DMS79 (cell line): Measurements from ENCODE around the gene MAPK8IP1.
"Not testable (repeated sequence)": the region's sequence is repeated elsewhere in the genome, so short reads cannot be mapped to it uniquely, and the experiment has no call there.

ENCODE experiments used
- DNase-seq: peaks from one replicate; lab custom pipeline; 2025; lab: John Stamatoyannopoulos, UW

Gene MAPK8IP1

DNA sequence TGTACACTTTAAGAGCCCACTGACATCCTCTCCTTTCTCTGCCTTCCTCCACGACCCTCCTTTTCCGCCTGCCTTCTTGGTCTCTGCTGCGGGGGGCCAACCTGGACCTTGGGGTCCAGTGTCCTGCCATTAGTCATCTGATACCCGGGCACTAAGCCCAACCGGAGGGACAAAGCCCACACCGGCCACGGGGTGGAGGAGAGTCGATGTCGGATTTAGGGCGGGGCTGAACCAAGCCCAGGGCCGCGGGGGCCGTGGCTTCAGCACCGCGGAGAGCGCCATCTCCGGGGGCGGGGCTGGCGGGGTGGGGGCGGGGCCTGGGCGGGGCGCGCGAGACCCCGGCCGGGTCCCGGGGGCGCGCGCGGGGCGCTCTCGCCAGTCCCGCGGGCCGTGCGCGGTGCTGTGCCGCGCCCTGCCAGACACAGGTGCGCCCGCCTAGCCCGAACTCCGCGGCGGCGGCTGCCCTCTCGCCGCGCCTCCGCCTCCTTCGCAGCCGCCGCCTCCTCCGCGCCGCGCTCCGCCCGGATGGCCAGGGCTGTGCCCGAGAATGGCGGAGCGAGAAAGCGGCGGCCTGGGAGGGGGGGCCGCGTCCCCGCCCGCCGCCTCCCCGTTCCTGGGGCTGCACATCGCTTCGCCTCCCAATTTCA, at the start of gene MAPK8IP1:
Gene MAPK8IP1, plus strand, starts transcription at position 378 of the 647 bp plus-strand sequence. Its CDS starts 170 bp downstream, at position 548.
- DNase-seq = peak; percentile 45

DNA sequence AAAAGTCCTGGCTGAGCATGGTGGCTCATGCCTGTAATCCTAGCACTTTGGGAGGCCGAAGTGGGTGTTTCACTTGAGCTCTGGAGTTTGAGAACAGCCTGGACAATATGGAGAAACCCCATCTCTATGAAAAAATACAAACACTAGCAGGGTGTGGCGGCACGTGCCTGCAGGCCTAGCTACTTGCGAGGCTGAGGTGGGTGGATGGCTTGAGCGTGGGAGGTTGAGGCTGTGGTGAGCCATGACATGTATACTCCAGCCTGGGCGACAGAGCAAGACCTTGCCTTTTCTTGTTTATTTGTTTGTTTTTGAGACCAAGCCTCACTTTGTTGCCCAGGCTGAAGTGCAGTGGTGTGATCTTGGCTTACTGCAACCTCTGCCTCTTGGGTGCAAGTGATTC, 46.2 kb upstream of the MAPK8IP1 start:
- DNase-seq = no peak

DNA sequence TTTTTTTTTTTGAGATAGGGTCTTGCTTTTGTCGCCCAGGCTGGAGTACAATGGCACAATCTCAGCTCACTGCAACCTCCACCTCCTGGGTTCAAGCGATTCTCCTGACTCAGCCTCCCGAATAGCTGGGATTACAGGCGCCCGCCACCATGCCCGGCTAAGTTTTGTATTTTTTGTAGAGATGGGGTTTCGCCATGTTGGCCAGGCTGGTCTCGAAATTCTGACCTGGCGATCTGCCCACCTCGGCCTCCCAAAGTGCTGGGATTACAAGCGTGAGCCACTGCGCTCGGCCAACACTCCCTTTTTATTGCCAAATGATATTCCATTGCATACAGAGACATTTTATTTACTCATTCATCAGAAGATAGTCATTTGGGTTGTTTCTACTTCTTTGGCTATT, 45.2 kb upstream of the MAPK8IP1 start:
- DNase-seq = not testable (repeated sequence)

DNA sequence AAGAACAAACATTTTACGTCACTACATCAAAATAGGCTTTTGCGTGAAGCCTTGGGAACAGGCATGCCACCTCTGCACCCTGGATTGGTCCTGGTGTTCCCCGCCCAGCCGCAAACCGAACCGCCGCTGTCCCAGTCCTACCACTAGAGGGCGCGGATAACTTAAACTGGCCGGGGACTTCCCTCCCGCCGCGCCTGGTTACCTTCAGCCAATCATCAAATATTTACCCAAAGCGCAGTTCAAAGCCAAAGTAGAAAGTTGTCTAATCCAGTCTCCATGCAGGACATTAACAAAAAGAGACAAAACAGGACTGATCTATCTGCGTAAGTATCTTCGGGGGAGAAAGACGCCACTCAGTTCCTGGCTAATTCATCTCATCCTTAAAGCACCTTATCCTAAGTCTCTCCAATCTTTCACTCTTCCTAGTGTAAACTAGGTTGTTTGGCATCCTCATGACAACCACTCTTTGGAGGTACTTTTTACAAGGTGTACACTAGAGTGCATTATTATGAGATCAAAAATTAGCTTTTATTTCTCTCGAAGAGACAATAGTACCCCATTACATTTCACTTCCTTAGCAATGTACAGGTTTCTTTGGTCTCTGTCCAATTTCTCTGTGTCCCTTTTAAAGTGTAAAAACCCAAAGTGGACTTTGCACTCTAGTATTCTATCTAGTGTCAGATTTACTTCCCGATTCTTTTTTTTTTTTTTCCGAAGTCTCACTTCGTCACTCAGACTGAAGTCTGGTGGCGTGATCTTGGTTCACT, 42.1 kb upstream of the MAPK8IP1 start:
- peak; percentile 71 for DNase-seq

DNA sequence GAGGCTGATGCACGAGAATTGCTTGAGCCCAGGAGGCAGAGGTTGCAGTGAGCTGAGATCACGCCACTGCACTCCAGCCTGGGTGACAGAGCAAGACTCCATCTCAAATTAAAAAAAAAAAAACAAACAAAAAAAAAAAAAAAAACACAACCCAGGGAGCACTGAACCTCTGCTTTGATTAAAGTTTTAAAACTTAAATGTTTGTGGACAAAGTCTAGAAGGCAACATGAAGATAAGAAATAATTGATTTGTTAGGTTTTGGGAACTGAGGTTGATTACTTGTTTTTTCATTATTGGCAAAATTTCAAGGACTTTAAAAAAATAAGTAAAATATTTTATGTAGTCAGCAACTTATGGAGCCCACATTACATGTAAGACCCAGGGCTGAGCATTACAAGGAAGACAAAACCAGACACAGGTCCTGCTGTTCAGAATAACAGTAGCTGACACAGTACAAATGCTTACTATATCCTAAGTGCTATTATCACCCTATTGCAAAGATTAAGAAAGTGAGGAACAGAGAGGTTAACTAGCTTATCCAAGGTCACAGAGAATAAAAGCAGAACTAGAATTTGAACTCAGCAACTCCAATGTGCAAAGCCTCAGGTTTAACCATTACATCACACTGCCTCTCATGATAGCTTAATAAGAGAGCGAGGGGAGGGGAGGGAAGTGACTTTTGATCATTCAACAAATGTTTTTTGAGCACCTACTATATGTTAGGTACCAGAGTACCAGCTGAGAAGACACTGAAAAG, 40.5 kb upstream of the MAPK8IP1 start:
- no peak for DNase-seq

DNA sequence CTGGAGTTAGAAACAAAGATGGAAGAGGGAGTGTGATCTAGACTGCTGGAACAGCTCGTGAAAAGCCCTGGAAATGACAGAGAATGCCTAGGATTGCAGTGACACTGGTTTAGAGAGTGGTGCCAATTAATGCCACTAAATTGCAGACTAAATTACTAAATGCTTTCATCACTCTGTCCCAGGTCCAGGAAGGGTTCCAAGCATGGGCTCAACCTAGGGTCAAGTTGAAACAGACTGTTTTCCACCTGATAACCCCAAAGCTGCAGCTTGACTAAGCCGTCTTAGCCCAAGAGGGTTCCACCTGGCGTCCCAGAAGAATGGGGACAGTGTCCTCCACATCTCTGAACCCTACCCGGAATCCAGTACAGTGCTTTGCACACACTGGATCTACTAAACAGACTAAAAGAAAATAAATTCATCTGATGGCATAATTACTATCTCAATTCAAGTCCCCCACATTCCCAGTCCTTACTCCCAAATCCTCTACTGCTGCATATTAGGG, 39.2 kb upstream of the MAPK8IP1 start:
- no peak for DNase-seq

DNA sequence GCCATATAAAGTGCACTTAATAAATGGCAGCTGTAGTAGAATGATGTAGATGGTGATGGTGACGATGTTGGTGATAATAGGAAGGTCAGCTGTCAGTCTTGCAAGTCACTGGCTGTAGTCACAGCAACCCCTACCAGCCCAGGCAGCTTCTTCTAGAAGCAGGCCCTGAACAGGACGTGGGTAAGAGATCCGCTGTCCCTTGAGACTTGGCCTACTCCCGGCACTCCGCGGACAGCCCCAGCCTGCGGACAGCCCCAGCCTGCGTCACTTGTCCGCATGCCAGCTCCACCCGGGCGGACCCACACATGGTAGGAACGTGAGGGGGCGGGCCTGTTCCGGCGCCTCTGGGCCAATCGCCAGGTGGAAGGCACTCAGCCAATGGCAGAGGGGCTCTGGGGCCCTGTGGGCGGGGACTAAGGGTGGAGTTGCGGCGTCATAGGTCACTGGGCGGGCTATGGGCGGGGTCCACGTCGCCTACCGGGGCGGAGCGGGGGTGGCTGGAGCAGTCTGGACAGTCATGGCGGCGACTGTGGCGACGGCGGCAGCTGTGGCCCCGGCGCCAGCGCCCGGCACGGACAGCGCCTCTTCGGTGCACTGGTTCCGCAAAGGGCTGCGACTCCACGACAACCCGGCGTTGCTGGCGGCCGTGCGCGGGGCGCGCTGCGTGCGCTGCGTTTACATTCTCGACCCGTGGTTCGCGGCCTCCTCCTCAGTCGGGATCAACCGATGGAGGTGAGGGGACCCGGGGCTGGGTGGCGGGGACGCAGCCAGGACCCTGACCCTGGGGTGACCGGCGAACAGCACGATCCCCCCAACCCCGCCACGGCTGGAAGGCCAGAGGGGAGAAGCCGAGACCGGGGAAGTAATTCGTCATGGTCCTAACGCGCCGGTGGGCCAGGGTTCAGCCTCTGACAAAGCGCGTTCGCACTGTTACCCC, 38.2 kb upstream of the MAPK8IP1 start, which contains the start of gene CRY2:
Gene CRY2, plus strand, starts transcription at position 502 of the 937 bp plus-strand sequence. Its CDS starts 16 bp downstream, at position 518.
- peak; percentile 92 for DNase-seq

DNA sequence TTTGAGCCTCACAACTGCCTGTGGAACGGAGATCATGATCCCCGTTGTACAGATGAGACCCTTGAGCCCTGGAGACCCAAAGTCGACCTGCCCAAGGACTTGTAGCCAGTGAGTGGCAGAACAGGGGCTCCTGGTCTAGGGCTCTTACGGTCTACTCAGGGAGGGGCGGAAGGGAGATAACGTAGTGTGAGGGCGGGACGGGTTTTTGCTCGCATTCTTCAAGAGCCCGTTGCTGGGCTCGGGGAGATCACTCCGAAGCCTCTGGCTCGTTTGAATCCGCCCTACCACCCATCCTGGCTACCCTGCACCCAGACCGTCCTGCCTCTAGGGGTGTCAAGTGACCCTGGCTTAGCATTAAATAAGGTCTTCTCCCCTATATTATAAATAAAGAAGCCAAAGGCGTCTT, 37.5 kb upstream of the MAPK8IP1 start:
- peak; percentile 19 for DNase-seq

DNA sequence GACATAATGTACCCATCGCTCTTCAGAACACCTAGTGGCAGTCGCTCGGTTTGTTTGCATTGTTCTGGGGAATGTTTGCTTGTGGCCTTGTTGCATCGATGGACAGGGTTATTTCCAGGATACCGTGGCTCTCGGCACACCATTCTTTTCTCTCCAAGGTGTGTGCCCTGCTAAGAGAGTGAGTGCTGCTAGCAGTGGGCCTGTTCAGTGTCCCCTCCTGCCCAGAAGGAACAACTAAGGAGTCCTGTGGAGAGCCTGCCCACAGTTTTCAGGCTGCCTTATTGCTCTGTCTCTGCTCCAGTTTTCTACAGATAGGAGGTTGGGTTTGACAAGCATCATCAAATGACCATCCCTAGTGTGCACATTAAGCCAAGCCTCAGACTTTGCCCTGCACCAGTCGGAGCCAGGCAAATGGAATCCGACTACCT, 36.8 kb upstream of the MAPK8IP1 start:
- no peak for DNase-seq

DNA sequence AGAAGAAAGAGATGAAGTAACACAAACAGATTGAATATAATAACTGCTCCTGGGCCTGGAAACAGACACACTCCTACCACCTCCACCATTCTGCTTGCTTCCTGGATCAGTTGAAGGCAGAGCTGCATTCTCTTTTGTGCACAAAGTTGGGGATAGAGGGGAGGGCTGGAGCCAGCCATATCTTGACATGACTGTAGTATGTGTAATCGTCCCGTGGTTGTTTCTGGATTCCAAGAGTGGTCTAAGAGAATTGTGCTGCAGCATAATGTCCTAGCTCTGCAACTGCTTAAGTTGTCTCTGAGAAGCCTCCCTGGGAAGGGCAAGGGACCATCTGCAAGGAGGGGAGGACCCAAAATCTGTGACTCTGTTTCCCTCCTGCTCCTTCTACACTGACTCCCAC, 35.0 kb upstream of the MAPK8IP1 start:
- DNase-seq = no peak

DNA sequence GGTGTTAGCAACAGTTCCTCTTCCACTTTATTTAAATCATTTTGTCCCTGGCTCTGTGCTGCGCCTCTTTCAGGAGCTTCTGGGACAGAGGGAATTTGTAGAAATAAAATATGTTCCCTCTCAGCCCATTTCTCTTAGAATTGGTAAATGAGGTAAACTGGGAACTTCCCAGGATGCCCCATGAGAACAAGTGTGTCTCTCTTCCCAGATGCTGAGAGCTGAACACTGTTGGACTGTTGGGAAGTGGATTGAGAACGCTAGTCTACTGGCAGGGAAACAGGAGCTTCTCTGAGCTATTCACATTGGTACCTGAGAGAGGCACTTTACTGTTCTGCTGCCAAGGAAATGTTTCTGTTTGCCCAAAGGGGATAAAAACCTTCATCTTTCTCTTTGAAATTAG, 34.2 kb upstream of the MAPK8IP1 start:
- DNase-seq = no peak

DNA sequence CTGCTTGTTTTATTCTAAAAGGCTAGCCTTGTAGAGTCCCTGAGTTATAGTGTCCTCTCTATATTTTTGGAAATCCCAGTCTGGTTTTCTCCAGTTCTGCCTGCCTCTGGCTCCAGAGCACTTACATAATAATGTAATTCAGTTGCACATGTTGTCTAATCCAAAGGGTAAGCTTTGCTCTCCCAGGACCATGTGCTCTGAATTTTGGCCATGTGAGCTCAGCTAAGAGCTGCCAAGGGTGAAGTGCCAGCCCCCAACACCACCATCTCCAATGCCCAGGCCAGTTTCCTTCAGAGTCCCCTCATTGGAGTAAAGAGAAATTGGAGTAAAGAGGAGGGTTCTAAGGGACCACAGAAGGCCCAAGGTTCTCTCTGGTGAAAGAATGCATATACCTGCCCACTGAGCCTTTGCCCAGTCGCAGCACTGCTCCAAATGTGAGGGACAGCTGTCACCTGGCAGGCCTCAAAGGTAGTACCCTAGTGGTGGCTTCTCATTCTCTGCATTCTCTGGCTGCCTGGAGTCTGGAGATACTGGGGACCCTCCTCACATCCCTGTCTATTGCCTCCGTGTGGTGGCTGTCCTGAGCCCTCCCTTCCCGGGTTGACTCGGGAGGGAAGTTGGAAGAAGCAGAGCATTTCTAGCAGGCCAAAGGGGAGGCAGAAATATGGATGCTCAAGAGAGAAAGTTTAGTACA, 33.3 kb upstream of the MAPK8IP1 start:
- no peak for DNase-seq

DNA sequence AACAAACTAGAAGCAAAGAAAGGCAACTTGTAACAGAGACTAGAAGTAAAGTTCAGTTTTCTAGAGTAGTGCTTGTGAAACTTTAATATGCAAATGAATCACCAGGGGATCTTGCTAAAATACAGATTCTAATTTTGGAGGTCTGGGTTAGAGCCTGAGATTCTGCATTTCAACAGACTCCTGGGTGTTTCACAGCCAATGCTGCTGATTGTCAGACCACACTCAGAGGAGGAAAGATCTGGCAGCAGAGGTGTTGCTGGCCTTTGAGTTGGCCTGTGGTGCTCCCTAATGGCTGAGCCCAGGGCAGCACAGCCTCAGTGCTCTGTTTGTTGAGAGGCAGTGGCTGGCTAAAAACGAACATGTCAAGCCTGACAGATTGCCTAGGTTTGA, 32.7 kb upstream of the MAPK8IP1 start:
- DNase-seq = no peak

DNA sequence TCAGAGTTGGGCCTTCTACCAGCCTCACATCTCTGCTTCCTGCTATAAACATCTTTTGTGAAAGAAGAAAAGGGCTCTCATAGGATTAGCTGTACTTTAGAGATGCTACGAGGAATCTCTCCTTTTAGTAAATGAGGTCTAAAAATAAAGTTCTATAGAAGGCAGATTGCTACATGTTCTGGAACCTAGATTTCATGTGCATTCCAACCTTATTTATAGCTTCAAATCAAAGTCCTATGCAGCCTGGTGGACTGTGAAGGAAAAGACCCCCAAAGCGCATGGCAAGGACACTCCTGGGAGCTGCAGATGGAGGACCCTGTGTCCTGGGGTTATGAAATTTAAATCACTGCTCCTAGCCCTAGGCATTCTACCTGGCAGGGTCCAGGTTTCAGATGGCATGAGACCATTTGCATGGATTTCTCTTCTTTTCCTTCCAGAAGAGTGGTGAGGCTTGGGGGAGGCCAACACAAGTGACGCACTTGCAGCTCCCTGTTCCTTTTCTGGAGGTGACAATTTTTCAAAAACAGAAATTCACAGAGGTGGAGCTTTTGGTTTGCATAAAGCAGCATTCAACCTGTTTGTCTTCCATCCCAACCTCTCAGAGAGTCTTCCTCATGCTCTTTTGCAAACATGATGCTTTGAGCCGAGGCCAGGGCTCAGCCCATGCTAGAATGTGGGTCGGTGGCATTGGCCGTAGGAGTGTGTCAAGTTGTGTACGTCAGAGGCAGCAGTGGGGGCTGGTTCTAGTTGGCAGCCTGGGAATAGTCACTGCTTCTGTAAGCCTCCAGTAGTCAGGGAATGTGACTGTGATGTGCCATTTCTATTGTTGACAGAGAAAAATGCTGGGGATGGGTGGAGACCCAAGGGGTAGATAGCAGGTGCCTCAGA, 31.9 kb upstream of the MAPK8IP1 start:
- no peak for DNase-seq

DNA sequence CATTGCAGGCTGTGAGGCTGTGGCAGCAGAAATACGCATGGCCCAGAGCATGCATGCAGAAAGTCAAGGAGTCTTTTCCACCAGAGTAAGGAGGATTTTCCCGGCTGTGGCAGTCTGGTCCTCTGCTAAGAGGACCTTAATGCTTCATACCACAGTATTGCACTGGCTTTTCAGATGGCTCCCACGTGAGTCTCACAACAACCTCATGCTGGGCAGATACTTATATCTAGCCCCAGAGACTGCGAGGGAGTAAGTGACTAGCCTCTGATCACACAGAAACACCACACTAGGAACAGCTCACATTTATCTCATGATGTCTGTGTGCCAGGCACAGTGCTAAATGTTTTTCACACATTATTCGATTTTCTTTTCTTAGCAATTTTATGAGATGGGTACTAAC, 30.1 kb upstream of the MAPK8IP1 start:
- no peak for DNase-seq

DNA sequence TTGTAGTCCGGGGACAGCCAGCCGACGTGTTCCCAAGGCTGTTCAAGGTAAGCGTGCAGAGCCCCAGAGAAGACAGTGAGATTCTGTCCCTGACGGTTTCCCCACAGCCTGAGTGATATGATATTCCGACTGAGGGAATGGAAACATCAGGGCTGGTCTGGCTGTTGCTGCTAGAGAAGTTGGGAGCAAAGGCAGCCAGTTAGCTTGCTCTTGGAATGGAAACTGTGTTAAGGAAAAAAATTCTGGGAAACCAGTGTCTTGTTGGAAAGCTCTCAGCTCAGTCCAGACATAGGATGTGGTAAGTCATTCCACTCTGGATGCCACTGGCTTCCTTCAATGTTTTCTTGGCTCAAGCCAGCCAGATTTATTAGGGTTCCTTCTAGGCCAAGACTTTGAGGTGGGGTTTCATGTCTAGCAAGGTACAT, 29.4 kb upstream of the MAPK8IP1 start:
- DNase-seq = no peak

DNA sequence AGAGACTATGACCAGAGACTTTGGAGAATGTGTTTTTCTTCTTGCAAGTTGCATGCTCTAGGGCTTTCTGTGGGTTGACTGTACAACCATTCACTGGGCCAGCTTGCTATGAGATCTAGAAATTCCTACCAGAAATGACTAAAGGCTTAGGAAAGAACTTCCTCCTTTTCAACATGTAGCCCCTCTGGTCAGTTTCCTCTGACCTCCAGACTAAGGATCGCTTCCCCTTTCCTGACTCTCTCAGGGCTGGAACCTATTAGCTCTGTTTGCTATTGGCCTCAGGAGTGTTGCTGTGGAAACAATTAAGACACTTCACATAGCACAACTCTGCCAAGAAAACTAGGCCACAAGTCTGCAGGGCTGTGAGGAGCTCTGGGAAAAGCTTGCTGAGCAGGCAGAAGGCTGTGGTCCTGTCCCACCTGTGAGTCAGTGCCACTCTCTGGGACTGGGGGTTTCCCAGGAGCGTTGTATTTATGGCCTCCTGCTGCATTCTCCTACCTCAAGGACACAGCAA, 27.4 kb upstream of the MAPK8IP1 start:
- DNase-seq = peak; percentile 87

DNA sequence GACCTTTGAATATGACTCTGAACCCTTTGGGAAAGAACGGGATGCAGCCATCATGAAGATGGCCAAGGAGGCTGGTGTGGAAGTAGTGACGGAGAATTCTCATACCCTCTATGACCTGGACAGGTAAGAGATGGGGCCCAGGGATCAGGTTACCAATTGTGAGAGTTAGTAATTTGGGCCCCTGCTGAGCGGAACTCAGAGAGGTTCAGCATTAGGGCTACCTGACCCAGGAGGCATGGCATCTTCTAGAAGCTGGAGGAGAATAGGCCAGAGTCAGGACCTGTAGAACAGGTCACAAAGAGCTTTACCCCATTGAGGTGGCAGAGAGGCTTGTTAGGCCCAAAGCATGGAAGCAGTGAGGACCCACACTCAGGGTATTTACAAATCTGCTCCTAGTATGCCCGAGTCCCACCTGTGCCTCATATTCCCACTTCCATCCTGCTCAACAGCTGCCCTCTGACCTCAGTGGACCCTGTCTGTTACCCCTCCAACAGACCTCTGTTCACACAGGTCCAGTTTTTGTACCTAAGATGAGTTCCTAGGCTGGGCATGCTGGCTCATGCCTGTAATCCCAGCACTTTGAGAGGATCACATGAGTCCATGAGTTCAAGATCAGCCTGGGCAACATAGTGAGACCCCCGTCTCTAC, 26.6 kb upstream of the MAPK8IP1 start:
- no peak for DNase-seq

DNA sequence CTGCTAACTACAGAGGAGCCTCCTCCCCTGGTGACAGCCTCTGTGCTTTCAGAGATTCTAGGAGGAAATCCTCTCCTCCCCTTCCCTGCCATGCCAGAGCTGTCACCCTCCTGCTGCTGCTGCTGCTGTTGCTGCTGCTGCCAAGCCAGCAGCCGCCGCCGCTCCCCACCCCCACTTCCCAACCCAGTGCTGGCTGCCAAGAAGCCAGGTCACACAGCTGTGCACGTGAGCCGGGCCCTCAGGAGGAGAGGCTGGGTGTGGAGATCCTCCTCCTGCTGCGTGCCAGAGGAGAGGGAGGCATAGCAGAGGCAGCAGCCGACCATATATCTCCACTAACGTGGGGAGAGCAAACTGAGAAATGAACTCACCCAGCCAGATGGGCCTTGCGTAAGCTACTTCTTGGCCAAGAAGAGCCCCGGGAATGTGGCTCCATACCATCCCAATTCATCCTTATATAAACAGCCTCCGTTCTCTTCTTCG, 25.8 kb upstream of the MAPK8IP1 start:
- DNase-seq = peak; percentile 78
